NCI-H128 (cell line): ENCODE measurements around the gene ARF1.
A peak's percentile ranks its signal among the peaks of the same experiment; 100 is the strongest.

ENCODE experiments used
- DNase-seq: peaks from one replicate; lab custom pipeline; 2025; ENCODE audit not compliant: unreplicated experiment; lab: John Stamatoyannopoulos, UW

Gene ARF1

DNA sequence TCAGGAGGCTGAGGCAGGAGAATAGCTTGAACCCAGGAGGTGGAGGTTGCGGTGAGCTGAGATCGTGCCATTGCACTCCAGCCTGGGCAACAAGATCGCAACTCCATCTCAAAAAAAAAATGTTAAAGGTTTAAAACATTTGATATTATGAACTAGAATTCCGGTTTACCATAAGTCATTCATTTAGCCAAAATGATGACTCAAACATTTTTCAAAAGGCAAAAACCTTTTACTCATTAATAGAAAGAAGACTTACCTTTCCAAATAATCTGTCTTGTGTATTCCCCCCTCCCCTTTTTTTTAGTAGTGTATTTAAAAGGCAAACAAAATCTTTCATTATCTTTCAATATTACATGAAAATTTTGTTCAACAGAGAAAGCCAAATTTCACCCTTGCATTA lies 34.8 kb downstream of the ARF1 start:
- no peak for DNase-seq

DNA sequence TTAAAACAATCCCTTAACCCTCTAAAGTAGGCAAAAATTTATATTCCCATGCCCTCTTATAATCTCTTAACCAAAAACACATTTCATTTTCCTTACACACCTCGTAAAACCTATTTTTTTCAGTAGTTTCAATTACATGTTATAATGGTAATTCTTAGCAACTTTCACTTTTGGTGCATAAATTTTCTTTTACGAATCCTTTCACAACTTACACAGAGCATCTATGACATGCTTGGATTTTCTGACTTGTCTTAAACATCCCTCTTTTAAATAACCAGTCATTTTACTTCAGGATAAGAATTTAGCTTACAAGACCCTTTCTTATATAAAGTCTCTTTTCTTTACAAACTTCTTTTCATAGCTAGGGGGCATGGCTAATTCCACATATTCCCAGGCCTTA lies 35.5 kb downstream of the ARF1 start:
- no peak for DNase-seq

DNA sequence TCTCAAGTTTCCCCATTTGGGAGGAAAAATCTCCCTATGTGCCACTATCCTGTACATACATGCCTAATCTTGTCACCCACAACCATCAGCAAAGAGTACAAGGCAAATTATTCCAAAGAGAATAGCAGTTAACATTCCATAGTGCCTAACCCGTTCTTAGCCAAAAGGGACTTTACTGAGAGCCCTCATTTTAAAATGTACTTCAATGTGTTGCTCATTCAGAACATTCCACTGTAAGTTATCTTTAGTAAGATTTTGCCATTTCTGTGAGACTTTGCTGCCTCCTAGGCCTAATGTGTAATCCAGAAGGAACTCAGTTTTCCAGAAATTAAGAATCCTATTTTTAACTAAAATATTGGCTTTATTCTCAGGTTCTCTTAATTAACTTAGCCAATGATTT lies 37.8 kb downstream of the ARF1 start:
- DNase-seq: no peak

DNA sequence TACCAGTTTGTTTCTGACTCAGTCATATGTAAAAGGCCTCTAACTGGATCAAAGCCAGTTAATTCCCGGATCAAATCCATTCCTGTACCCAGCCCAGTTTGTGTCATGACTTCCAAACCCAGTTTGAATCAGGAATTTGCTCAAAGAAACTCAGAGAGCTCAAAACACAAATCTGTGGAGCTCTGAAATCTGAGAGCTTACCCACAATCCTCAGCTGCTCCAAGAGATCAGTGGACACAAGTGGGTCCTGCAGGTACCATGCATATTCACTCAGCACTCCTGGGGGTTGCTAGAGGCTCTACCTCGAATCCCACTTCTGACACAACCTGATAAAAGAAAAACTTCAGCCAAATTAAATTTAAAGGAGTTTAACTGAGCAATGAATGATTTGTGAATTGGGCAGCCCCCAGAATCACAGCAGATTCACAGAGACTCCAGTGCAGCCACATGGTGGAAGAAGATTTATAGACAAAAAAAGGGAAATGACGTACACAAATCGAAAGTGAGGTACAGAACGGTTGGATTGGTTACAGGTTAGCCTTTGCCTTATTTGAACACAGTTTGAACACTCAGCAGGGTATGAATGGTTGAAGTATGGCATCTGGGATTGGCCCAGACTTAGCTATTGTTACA lies 38.5 kb downstream of the ARF1 start:
- DNase-seq: no peak

DNA sequence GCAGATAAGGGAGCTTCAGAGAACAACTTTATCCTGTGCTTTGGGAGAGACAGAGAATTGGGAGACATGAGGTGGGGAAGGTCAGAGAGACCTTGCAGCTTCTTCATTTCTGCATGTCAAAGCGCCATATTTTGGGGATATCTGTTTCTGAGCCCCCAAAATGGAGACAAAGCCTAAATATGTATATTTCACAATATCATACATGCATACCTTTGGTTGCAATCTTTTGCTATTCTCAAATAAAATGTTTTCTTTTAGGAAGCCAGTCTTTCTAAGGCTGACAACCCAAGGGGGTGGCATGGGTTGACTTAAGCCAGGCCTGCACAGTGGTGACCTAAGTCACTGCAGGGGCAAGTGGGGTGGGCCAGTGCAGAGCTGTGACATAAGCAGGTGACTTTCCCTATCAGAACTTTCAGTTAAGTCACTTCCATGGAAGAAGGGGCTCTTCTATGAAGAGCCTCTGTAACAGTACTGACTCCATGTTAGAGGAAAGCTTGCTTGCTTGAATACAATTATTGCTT lies 40.5 kb downstream of the ARF1 start:
- DNase-seq: no peak

DNA sequence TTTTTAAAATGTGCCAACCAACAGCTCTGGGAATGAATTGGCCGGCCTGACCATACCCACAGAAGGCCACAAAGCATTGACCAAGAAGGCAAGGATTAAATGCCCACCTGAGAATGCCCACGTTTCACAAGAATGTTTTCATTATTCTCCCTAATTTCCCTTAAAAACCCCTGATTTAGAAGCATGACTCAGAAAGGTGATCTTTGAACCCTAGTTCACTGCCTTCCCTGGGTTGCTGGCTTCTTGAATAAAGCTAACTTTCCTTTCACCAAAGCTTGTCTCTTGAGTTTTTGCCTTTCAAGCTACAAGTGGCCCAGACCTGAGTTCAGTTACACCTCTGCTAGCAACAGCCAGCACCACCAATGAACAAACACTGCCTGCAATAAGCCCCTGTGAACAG lies 41.0 kb downstream of the ARF1 start:
- DNase-seq: no peak

DNA sequence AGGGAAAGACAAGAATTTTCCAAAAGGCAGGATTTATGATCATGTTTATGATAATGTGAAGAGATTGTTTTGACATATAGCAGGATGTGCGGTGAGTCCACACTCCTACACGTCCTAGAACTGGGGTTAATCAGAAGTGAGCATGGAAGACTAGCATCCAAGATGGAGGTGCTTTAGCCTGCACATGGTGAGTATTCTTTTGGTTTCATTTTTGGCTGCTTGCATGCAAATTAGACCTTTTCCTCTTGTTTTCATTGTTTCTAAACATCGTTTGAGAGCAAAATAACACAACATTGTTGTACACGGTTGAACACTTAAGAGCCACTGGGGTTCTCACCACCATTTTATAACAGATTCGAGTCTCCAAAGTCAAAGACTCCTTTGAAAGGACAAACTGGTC lies 42.7 kb downstream of the ARF1 start:
- no peak for DNase-seq

DNA sequence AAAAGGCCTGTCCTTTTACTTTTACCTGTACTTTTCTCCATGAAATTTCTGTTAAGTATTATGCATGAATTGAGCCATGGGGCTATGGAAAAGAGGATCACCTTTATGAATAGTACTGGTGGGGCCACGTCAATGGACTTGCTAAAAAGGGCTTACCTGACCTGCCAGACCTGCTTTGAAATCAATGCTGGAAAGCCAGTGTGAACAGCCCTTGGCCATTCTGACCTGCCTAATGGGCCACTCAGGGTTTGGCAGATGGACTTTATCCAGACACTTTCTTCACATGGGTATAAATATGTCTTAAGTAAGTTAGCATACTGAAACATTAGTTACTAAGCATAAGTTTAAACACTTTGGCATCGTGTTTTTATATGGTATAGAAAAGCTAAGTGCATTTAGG lies 49.3 kb downstream of the ARF1 start:
- no peak for DNase-seq

DNA sequence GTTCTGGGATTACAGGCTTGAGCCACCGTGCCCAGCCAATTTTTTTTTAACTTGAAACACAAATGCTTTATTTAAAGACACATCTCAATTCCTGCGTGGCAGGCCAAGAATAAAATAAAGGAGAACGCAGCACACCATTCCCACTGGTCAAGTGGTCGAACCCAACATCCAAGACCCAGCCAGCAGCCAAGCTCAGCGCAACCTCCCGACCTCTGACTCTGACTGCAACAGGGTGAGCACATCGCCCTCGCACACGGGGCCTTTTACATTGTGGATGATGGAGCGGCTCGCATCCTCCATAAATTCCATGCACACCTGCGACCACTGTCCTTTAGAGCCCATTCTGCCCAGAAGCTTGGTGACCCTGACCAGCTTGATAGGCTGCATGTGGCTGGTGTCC lies 52.1 kb downstream of the ARF1 start:
- no peak for DNase-seq

DNA sequence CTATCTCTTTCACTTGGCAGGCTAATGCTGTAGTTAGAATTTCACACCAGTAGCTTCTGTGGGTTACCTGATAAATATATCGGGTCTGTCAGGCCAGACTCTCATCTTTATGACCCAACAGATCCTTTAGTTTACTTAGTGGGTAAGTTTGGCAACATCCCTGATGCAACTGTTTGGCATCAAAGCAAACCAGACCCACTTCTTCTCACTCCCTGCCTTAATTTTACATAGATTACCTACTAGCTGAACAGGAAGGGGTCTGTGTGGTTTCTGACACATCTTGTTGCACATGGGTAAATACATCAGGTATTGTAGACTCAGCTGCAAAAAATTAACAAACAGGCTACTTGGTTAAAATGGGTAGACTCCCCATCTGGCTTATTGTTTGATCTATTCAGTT lies 54.4 kb downstream of the ARF1 start:
- no peak for DNase-seq

DNA sequence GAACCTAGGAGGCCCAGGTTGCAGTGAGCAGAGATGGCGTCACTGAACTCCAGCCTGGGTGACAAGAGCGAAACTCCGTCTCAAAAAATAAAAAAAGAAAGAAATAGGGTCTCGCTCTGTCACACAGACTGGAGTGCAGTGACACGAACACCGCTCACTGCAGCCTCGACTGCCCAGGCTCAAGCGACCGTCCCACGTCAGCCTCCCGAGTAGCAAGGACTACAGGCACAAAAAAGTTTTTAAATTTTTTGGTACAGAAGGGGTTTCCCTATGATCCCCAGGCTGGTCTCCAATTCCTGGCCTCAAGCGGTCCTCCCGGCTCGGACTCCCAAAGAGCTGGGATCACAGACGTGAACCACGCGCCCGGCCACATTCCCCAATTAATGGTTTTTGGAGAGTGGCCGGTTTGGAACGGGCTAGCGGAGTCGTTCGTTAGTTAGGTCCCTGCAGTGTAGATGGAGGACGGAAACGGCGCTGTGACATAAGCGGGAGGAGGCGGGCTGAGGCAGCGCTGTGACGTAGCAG lies 57.0 kb downstream of the ARF1 start:
- DNase-seq: no peak

DNA sequence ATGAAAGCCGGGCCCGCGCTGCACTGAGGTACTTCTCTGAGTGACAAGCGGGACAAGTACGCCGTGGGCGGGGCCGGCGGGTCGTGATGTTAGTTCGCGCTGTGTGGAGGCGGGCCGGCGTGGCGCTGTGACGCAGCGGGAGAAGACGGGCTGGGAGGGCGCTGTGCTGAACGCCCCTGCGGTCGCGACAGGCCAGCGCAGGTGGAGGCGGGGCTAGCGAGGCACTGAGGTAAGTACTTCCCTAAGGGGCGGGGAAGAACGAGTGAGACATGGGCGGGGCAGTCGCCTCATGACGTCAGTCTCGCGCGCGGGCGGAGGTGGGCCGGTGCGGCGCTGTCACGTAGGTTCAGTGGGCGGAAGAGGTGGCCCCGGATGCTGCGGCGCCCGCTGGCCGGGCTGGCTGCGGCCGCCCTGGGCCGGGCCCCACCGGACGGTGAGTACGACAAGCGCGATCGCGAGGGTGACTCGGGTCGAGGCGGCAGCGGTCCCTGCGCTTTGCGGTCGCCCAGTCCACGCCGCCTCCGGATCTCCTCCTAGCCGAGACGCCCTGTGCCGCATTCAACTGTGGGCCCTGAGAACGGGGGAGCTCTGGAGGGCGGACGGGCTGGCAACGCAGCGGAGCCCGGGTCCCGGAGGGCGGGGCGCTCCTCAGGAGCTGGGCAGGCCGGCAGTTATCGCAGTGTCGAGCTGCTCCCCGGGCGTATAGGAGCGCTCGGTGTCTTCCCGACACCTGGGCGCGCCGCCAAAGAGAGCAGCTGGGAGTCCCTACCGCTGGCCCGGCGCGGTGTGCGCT lies 57.6 kb downstream of the ARF1 start, which contains the start of gene GUK1:
GUK1 (plus strand) TSS at position 349 of the 793 bp plus-strand sequence; CDS start at position 373, 24 bp downstream.
- DNase-seq: peak; percentile 98

DNA sequence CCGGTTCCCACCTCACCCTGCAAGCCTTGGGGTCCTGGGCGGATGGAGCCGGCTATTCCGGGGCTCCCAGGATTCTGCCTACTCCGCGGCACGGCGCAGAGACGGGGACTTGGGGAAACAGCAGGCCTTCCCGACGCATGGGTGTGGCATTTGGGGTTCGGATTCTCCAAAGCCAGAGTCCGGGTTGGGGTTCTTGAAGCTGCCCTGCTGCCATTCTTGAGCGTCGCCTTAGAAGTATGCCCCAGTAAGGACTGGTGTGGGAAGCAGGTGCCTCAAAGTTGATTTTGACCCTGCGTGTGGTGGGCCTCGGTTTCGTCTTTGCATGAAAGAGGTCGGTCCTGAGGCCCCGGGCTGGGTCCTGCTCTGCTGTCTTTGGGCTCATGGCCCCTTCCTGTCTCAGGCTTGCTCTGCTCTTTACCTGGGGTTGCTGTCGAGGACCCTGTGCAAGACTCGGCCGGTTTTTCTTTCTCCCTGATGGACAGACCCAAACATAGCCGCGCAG lies 58.3 kb downstream of the ARF1 start:
- DNase-seq: no peak

DNA sequence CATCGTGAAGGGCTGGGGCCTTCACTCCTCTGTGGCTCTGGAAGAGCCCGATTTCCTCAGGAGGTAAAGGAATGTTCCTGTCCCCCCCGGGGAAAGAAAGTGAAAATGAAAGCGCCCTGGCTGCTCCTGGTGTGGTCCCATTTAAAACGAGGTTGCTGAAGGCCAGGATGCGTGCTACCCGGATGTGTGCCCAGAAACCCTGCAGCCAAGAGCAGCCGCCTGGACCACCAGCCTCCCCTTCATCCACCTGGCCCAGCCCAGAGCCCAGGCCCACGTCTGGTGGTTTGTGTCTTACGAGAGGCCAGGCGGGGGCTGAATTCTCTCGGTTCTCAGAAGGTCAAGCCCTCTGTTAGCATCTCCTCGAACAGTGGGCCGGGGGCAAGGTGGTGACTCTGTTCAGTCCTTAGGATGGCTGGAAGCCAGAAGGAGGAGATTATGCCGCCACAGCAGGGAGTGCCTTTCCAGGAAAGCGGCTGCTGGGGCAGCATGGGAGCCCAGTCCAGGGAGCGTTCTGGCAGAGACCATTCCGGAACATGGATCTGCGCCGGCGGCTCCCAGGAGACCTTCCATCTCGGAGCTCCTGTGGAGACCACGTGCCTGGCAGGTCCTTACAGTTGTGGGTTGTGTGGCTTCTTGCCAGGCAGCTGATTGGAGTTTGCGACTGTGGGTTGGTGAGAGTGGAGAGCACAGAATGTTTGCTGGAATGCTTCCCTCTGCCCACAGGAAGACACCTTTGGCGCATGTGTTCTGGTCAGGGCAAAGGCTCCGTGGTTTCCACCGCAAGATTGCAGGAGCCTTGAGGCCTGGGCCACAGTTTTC lies 58.9 kb downstream of the ARF1 start:
- DNase-seq: no peak

DNA sequence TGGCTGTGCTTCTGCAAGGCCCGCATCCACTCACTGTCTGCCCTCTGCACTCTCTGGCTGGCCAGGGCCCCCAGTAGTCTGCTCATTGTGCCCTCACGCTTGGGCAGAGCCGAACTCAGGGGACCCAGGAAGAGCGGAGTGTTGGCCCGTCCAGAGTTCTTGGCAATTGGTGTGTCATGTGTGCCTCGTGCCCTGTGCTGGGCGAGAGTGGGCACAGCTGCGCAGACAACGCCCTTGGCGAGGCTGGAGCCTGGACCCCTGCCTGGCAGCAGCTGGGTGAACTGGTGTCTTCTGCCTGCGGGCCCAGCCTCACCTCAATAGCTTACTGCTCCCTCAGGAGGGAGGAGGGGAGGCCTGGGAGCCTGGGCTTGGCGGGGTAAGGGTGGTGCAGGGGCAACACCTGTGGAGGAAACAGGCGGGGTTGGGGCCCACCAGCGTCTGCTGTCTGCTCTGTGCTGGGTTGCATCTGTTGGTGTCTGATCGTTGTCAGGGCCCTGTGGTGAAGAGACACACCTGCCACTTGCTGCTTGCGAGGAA lies 59.7 kb downstream of the ARF1 start:
- no peak for DNase-seq

DNA sequence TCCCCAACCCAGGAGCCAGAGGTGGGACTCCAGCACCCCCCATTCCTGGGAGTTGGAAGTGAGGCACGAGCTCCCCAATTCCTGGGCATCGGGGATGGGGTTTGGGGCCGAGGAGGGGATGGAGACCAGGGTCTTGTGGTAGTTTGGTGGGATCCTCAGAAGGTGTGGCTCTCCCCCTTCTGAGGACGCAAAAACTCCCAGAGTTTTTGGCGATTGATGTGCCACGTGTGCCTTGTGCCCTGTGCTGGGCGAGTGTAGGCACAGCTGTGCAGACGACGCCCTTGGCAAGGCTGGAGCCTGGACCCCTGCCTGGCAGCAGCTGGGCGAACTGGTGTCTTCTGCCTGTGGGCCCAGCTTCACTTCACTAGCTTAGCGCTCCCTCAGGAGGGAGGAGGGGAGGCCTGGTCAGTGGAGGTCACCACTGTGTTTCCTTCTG lies 60.2 kb downstream of the ARF1 start:
- DNase-seq: no peak

DNA sequence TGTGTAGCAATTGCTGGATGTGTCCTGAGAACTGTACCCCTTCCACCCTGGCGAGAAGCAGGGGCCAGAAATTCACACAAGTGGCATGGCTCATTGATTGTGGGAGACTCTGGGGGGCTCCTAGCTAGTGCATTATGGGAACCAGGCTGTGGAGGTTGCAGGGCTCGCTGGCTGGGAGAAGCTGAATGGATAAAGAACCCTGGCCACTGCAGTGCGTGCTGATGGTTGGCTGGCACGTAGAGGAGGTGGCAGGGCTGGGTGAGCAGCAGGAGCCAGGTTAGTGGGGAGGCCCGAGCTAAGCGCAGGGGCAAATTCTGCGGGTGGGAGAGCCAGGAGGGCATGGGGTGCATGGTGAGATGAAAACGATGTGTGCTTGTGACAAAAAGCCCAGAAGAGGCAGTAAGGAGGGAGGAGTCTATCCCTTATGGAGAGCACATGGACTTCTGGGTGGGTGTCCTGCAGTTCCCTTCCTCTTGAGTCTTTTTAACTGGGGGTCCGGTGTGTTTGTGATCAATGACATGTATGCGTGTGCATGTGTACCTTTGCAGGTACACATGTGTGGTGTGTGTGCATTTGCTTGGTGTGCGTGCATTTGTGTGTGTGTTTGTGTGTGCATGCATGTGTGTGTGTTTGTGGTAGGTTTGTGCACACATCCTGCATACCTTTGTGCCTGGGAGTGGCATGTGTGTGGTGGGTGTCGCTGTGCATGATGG lies 61.1 kb downstream of the ARF1 start:
- no peak for DNase-seq

DNA sequence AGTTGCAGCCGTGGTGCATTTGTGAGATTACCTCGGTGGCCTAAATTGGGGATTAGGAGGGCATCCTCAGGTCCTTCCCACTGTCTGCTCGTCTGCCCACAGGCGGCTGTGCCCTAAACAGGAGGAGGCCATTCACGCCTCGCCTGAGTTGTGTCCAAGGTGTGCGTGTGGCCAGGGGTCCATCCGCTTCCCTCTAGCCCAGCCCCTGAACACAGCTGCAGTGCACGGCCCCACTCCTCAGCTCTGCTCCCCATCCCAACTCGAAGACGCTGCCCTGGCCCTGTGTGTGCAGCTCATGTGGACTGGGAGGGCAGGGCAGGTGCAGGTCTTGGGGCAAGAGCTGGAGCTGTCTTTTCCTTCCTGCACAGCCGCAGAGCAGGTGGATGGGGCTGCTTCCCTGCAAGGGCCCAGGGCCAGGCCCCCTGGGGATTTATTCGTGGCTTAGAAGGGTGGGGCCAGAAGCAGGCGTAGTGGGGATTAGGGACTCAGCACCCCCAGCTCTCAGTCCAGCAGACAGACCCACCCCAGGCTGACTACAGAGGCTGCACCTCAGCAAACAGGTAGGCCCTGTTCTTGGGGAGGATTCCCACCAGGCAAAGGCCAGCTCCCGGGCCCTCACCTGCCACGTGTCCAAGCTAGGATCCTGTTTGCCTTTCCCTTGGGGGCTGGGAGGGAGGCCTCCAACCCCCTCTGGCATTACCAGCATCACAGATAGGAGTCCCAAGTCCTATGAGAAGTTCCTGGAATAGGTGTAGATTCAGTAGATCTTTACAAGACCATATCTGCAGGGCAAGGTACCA lies 61.9 kb downstream of the ARF1 start:
- DNase-seq: no peak

DNA sequence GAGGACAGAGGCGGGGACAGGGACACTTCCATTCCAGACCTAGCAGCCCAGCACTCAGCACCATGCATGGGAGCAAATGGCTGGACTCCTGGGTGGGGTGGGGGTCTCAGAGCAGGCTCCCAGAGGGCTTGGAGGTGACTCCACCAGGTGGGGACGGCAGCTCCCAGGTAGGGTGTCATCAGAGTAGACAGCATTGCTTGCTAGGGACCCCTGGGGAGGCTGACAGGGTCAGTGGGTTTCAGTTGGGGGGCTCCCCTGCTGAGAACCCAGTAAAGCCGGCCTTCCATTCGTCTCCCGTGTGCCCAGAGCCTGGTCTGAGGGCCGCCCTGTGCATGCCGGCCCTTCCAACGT lies 62.5 kb downstream of the ARF1 start:
- no peak for DNase-seq
